ENCODE data around the gene MFSD6.
"Not testable (repeated sequence)": the region's sequence is repeated elsewhere in the genome, so short reads cannot be mapped to it uniquely, and the experiment has no call there.

The MFSD6 gene

GRCh38 chr2:190466819-190467446 is 58.8 kb downstream of the MFSD6 start:
- no peak for DNase-seq (ENCODE audit: low read depth in 2 of 2)

GRCh38 chr2:190467575-190468083 is 59.5 kb downstream of the MFSD6 start:
- DNase-seq (ENCODE audit: low read depth in 2 of 2), result no peak

- not testable (repeated sequence) for DNase-seq (ENCODE audit: low read depth in 2 of 2)
These were observed 60.2 kb downstream of the MFSD6 start for GRCh38 chr2:190468354-190468753.

- DNase-seq (ENCODE audit: low read depth in 2 of 2), result no peak
These were observed 60.8 kb downstream of the MFSD6 start for GRCh38 chr2:190468814-190469569.

- DNase-seq (ENCODE audit: low read depth in 2 of 2), result no peak
These were observed 61.6 kb downstream of the MFSD6 start for GRCh38 chr2:190469771-190470170.

GRCh38 chr2:190470256-190470826 is 62.2 kb downstream of the MFSD6 start:
- DNase-seq (ENCODE audit: low read depth in 2 of 2), result no peak

- no peak for DNase-seq (ENCODE audit: low read depth in 2 of 2)
These were observed 69.7 kb downstream of the MFSD6 start for GRCh38 chr2:190477661-190478454.

- no peak for DNase-seq (ENCODE audit: low read depth in 2 of 2)
These were observed 70.5 kb downstream of the MFSD6 start for GRCh38 chr2:190478572-190479195.

- no peak for DNase-seq (ENCODE audit: low read depth in 2 of 2)
These were observed 73.2 kb downstream of the MFSD6 start for GRCh38 chr2:190481339-190481738.

- no peak for DNase-seq (ENCODE audit: low read depth in 2 of 2)
These were observed 74.3 kb downstream of the MFSD6 start for GRCh38 chr2:190482451-190482850.

GRCh38 chr2:190486037-190486623 is 78.0 kb downstream of the MFSD6 start:
- no peak for DNase-seq (ENCODE audit: low read depth in 2 of 2)

- no peak for DNase-seq (ENCODE audit: low read depth in 2 of 2)
These were observed 80.5 kb downstream of the MFSD6 start for GRCh38 chr2:190488516-190489233.

- DNase-seq (ENCODE audit: low read depth in 2 of 2), result no peak
These were observed 81.3 kb downstream of the MFSD6 start for GRCh38 chr2:190489475-190489874.

GRCh38 chr2:190490502-190490901 is 82.3 kb downstream of the MFSD6 start:
- DNase-seq (ENCODE audit: low read depth in 2 of 2), result no peak

GRCh38 chr2:190493095-190493494 is 84.9 kb downstream of the MFSD6 start:
- DNase-seq (ENCODE audit: low read depth in 2 of 2), result no peak

- DNase-seq (ENCODE audit: low read depth in 2 of 2), result not testable (repeated sequence)
These were observed 86.6 kb downstream of the MFSD6 start for GRCh38 chr2:190494600-190495227.

GRCh38 chr2:190497428-190497827 is 89.3 kb downstream of the MFSD6 start:
- no peak for DNase-seq (ENCODE audit: low read depth in 2 of 2)

- no peak for DNase-seq (ENCODE audit: low read depth in 2 of 2)
These were observed 91.1 kb downstream of the MFSD6 start for GRCh38 chr2:190499273-190499672.

GRCh38 chr2:190500054-190500502 is 91.9 kb downstream of the MFSD6 start:
- no peak for DNase-seq (ENCODE audit: low read depth in 2 of 2)

- DNase-seq (ENCODE audit: low read depth in 2 of 2), result no peak
These were observed 93.1 kb downstream of the MFSD6 start for GRCh38 chr2:190501231-190501630.

All from stimulated activated CD8-positive, alpha-beta memory T cell treated with anti-CD3 and anti-CD28 coated beads, Interleukin-2, amount 100 ng/mL, for 48 hours (primary cell).